Gastrocnemius medialis (tissue), 4 donors: ENCODE results near the gene RAD21L1. TPM values are rescaled to one million over a fixed set of nuclear protein-coding genes. Genes with fewer than 3 reads are reported as not detected.

ENCODE experiments used
- ATAC-seq, 2 donors: fragments of 150-250 bp; one replicate each; pipeline ENCODE4 v1.9.1; 2016
- DNase-seq, 2 donors: peaks; one replicate each; pipeline ENCODE4 v3.0.0-alpha.2; 2019
- H3K27ac ChIP-seq, 4 donors: fragments of 200-600 bp; sonication (generic); 1 replicate in 1 of 4; 2 replicates in 3 of 4; pipeline ENCODE4 v1.5.1; 2016 to 2018; ENCODE audit warnings: mild to moderate bottlenecking in 2 of 4, moderate library complexity in 1 of 4
- H3K27me3 ChIP-seq, 3 donors: fragments of 200-600 bp; sonication (generic) in 2 of 3; 1 replicate in 1 of 3; 2 replicates in 2 of 3; pipeline versions ENCODE4 v1.5.1 to v1.6.0; 2016 to 2019; ENCODE audit warnings: mild to moderate bottlenecking in 1 of 3, moderate library complexity in 1 of 3
- H3K36me3 ChIP-seq, 2 donors: fragments of 200-600 bp; sonication (generic) in 1 of 2; one replicate each; pipeline ENCODE4 v1.5.1; 2017 to 2018
- H3K4me1 ChIP-seq, 2 donors: fragments of 200-600 bp; sonication (generic) in 1 of 2; one replicate each; pipeline ENCODE4 v1.5.1; 2016 to 2017; ENCODE audit warnings: mild to moderate bottlenecking in 2 of 2
- H3K4me3 ChIP-seq, 4 donors: fragments of 200-600 bp; sonication (generic) in 3 of 4; 1 replicate in 1 of 4; 2 replicates in 3 of 4; pipeline ENCODE4 v1.5.1; 2016 to 2019; ENCODE audit warnings: mild to moderate bottlenecking in 2 of 4
- H3K9me3 ChIP-seq, 3 donors: fragments of 200-600 bp; sonication (generic) in 2 of 3; 1 replicate in 1 of 3; 2 replicates in 2 of 3; pipeline ENCODE4 v1.5.1; 2016 to 2019
- POLR2A ChIP-seq, 2 donors: fragments of 450-650 bp; IDR thresholded peaks; one replicate each; pipeline ENCODE4 v1.6.1; 2017; ENCODE audit warnings: antibody characterized with exemption in 2 of 2, mild to moderate bottlenecking in 2 of 2, moderate library complexity in 2 of 2
- in situ Hi-C, 4 donors: fragments of 200-750 bp; cut with MboI; loops; one replicate each; pipeline versions ENCODE4 v1.15.0 to v1.8.0; 2017; ENCODE audit warnings: low sequenced_read_pairs in 4 of 4
- intact Hi-C: fragments of 100-400 bp; cut with DNase I; formaldehyde crosslinking; loops from one replicate; pipeline ENCODE4 v1.15.1; 2023; ENCODE audit warnings: low total_unique reads
- total RNA-seq, 4 donors: library from RNA; depleted of rRNA; stranded (reverse); fragments of >200 nt; gene quantifications; one replicate each; pipeline versions ENCODE4 v1.1.0 to v1.2.3, GENCODE V29; 2016
- TF ChIP-seq, protein P1 (sequence below), 5 experiments: fragments of 450-650 bp in 3 of 5; fragments of 200-600 bp in 2 of 5; sonication (generic) in 2 of 5; IDR thresholded peaks in 4 of 5; conservative IDR thresholded peaks in 1 of 5; 1 replicate in 4 of 5; 2 replicates in 1 of 5; pipeline ENCODE4 v1.5.1; 2016 to 2019; ENCODE audit warnings: antibody characterized with exemption in 5 of 5, mild to moderate bottlenecking in 3 of 5, moderate library complexity in 3 of 5

Gene RAD21L1
- total RNA-seq, 4 donors from 2014 or later: 0.18 TPM; not detected in 3

DNA sequence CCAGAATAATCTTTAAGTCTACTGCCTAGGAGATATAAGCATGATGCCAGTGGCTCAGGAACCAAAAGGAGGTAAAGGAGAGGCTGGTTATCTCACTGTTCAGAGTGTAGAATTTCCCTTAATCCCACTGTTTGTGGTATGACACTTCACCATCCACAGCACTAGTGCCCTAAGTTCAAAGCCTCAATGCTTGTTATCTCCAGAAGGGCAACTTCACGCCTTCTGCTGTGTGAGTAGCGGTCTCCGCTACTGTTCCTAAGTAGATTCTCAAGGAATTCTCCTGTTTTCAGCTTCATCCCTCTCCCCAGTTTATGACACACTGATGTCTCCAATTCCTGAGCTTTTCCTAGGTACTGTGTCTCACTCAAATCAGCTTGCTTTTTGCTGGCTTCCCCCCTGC, 26.6 kb downstream of the RAD21L1 start:
- H3K9me3 ChIP-seq: no peaks in the 10 kb centered on the region
- intact Hi-C loops: no loop called here
- H3K27me3 ChIP-seq: no peaks in the 10 kb centered on the region
- in situ Hi-C loops: no loop called here
- DNase-seq: no peak
- H3K27ac ChIP-seq: no peak overlapping the region
- no peaks in the 10 kb centered on the region for H3K36me3 ChIP-seq
- H3K4me1 ChIP-seq: no peaks in the 10 kb centered on the region
- H3K4me3 ChIP-seq: no peak overlapping the region
- no peak for ATAC-seq
- TF ChIP-seq, protein P1, sequence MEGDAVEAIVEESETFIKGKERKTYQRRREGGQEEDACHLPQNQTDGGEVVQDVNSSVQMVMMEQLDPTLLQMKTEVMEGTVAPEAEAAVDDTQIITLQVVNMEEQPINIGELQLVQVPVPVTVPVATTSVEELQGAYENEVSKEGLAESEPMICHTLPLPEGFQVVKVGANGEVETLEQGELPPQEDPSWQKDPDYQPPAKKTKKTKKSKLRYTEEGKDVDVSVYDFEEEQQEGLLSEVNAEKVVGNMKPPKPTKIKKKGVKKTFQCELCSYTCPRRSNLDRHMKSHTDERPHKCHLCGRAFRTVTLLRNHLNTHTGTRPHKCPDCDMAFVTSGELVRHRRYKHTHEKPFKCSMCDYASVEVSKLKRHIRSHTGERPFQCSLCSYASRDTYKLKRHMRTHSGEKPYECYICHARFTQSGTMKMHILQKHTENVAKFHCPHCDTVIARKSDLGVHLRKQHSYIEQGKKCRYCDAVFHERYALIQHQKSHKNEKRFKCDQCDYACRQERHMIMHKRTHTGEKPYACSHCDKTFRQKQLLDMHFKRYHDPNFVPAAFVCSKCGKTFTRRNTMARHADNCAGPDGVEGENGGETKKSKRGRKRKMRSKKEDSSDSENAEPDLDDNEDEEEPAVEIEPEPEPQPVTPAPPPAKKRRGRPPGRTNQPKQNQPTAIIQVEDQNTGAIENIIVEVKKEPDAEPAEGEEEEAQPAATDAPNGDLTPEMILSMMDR (IDR thresholded peaks at IDR 0.05 in 4 of 5, conservative IDR thresholded peaks at IDR 0.05 in 1 of 5): no peak
- no peak for TF ChIP-seq POLR2A (IDR thresholded peaks at IDR 0.05)

GRCh38 chr20:1254254-1254653, 28.4 kb downstream of the RAD21L1 start:
- Histone ChIP-seq H3K36me3 (no peaks in the 10 kb centered on the region), H3K4me1 (no peaks in the 10 kb centered on the region), H3K9me3 (no peaks in the 10 kb centered on the region), H3K4me3 (no peak overlapping the region), H3K27ac (no peak overlapping the region), H3K27me3 (no peaks in the 10 kb centered on the region)
- TF ChIP-seq, protein P1 (IDR thresholded peaks at IDR 0.05 in 4 of 5, conservative IDR thresholded peaks at IDR 0.05 in 1 of 5): no peak
- TF ChIP-seq POLR2A (IDR thresholded peaks at IDR 0.05): no peak
- in situ Hi-C loops (no loop called here), intact Hi-C loops (no loop called here)
- no peak for ATAC-seq
- no peak for DNase-seq

DNA sequence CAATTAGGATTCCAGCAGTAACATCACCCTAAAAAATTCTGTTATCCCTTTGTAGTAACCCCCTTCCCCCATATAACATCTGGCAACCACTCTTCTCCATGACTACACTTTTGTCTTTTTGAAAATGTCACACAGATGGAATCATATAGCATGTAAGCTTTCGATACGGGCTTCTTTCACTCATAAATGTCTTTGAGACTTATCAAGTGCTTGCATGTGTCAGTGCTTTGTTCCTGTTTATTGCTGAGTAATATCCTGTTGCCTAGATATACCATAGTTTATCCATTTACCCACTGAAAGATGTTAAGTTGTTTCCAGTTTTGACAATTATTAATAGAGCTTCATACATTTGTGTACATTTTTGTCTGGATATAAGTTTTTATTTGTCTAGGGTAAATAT, 29.8 kb downstream of the RAD21L1 start:
- TF ChIP-seq, protein P1 (IDR thresholded peaks at IDR 0.05 in 4 of 5, conservative IDR thresholded peaks at IDR 0.05 in 1 of 5): no peak
- TF ChIP-seq POLR2A (IDR thresholded peaks at IDR 0.05): no peak
- H3K9me3 ChIP-seq: no peaks in the 10 kb centered on the region
- no peaks in the 10 kb centered on the region for H3K36me3 ChIP-seq
- no peak overlapping the region for H3K4me3 ChIP-seq
- intact Hi-C loops (no loop called here), in situ Hi-C loops (no loop called here)
- no peaks in the 10 kb centered on the region for H3K4me1 ChIP-seq
- no peak for ATAC-seq
- DNase-seq: no peak
- H3K27ac ChIP-seq: no peak overlapping the region
- H3K27me3 ChIP-seq: peaks cover 0 to 2% (median 0%) of the 10 kb centered on the region in 3 donors

DNA sequence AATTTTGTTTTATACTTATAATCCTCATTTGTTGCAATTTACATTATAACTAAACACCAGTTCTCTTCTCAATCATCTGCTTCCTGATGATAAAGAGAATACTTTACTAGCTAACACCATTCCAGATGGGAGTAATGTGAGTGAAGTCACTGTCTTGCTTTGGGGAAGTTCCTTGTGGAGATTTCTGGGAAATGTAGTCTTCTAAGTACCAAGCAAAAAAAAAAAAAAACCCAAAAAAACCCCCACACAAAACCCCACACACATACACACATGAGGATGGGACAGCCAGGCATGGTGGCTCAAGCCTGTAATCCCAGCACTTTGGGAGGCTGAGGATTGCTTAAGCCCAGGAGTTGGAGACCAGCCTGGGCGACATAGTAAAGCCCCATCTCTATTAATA, 38.0 kb downstream of the RAD21L1 start:
- H3K4me3 ChIP-seq: no peak overlapping the region
- ATAC-seq: no peak
- no peak overlapping the region for H3K27ac ChIP-seq
- peaks cover 3 to 10% of the 10 kb centered on the region in 2 donors for H3K4me1 ChIP-seq
- intact Hi-C loops: no loop called here
- peaks cover 0 to 6% (median 0%) of the 10 kb centered on the region in 3 donors for H3K27me3 ChIP-seq
- no peaks in the 10 kb centered on the region for H3K9me3 ChIP-seq
- DNase-seq: no peak
- H3K36me3 ChIP-seq: no peaks in the 10 kb centered on the region
- in situ Hi-C loops: no loop called here
- no peak for TF ChIP-seq POLR2A (IDR thresholded peaks at IDR 0.05)
- TF ChIP-seq, protein P1 (IDR thresholded peaks at IDR 0.05 in 4 of 5, conservative IDR thresholded peaks at IDR 0.05 in 1 of 5): no peak

DNA sequence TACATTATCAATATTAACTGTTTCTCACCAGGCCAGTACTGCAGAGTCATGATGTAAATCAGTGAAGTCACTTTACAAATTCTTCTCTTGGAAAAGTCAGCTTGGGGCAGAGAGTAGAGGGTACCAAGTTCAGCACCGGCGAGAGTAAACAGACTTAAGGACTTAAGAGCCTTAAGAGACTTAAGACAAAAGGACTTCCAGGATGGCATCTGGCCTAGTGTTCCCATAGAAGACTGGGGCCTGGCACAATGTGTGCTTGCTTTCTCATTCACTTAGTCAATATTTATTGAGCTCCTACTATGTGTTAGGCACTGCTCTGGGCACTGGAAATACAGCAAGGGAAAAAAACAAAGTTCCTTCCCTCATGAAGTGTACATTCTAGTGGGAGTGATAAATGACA, 38.9 kb downstream of the RAD21L1 start:
- Histone ChIP-seq H3K9me3 (no peaks in the 10 kb centered on the region), H3K27me3 (peaks cover 0 to 6% (median 0%) of the 10 kb centered on the region in 3 donors), H3K27ac (no peak overlapping the region), H3K36me3 (no peaks in the 10 kb centered on the region), H3K4me3 (no peak overlapping the region), H3K4me1 (peaks cover 3 to 10% of the 10 kb centered on the region in 2 donors)
- DNase-seq (no peak), ATAC-seq (no peak)
- intact Hi-C loops (no loop called here), in situ Hi-C loops (no loop called here)
- TF ChIP-seq, protein P1 (IDR thresholded peaks at IDR 0.05 in 4 of 5, conservative IDR thresholded peaks at IDR 0.05 in 1 of 5): no peak
- TF ChIP-seq POLR2A (IDR thresholded peaks at IDR 0.05): no peak
